Urothelium cell line (cell line): Measurements from ENCODE around the gene SUSD1.
A peak's percentile ranks its signal among the peaks of the same experiment; 100 is the strongest.
"Not testable (repeated sequence)": the region's sequence is repeated elsewhere in the genome, so short reads cannot be mapped to it uniquely, and the experiment has no call there.

Experiments used
- DNase-seq: peaks from one replicate; pipeline ENCODE4 v3.0.0; 2011; ENCODE audit warnings: low spot score, mixed read lengths
- FAIRE-seq: peaks from 2 replicates; lab custom pipeline; 2011; peaks lifted over from hg19 to GRCh38; lab: Jason Lieb, UNC

SUSD1 gene

DNA sequence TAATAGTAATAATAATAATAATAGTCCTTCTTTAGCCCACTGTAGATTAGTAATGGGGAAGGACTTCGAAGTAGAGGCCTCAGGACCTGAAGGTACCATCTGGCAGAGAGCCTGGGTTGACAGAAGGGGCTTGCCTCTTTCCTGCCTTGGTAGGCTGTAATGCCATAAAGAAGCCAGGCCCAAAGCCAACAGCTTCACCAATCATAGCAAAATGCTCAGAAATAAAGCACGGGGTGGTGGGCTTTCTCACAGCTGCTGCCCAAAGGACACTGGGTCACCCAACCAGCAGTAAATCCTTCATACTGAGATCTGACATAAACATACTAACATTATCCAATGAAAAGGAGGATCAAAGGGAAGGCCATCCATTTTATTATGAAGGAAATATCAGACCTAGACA, 70.7 kb downstream of the SUSD1 start:
- FAIRE-seq: no peak
- DNase-seq: no peak

DNA sequence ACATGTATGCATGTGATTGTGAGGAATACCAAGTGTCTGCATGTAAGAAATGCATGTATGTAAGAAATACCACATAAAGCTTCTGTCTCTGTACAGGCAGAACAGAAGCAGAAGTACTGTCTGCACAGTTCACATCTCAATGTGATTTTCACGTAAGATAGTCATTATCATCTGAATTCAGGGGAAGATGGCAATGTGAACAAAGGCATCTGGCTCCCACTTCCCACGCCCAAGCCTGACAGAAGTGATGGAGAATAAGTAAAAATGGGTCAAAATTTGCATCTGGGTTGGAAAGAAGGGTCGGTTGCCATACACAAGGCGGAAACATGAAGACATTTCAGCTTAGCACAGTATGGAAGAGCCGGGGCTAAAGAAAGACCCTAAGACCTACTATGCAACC, 71.7 kb downstream of the SUSD1 start:
- FAIRE-seq (no peak), DNase-seq (no peak)

DNA sequence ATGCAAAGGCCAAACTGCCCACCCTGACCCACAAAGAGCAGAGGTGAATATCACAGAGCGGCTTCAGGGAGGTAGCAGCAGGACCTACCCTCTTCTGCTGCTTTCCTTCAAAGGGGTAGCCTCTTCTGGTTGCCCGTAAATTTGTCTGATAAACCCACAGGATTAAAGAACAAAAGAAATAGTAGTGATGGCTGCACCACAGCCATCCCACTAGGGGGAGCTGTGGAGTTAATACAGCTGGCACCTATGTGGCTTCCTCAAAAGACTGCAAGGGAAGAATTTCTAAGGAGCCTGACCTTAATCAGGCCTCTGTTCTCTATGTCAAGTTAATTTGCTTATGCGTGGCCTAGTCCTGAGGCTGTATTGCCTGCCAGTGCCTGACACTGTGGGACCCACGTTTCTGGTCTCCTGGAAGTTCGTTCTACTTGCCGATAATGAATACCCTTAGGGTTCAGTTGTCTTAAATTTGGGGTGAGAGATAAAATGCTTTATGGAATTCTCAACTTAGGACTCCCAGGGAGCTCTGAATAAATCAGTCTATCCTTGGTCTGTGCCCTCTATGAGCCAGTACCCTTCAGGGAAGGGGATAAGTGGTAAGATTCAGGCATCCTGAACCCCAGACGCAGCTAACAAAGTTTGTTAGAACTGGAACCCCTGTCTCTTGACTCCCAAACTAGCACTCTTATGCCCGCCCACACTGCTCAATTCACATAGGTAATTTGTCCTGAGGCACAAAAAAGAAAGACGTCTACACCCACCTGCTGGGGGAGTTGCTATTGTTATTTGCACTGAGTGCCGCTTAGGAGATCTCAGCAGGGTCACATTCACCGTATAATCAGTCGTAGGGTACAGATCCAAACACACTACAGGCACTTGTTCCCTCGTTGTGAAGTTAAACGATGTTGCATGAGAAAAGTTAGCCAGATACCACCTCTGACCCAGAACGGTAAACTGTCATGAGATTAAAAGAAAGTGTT, 77.1 kb downstream of the SUSD1 start:
- FAIRE-seq (no peak), DNase-seq (peak; percentile 75)

DNA sequence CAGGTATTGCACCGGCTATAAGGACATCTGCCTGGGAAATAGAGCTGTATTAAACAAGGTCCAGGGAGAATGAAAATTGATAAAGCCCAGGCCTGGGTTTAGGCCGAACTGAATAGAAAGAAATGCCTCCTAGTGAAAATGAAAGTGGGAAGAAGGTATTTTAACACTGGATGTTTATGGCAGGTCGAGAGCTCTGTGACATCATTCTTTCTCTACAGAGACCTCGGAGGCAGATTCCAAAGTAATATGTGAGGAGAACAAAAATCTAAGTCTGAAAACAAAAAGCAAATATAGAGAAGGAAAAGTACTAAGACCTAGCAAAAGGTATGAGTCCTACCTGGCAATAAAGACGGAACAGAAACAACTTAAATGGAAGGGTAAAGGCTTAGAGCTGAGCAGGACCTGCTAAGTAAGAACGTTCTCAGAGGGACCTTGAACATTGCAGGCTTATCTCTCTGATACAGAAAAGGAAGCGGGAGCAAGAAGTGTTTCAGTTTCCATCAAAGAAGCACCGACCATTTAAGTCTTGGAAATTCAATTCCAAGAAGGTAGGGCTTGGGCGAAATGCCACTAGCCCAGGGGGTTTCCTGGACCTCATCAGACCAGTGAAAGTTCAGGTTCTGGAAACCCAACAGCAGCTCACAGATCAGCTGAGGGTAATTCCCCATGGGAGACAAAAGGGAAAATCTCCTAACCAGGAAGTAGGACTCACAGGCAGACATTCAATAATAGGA, 80.0 kb downstream of the SUSD1 start:
- FAIRE-seq (no peak), DNase-seq (no peak)

DNA sequence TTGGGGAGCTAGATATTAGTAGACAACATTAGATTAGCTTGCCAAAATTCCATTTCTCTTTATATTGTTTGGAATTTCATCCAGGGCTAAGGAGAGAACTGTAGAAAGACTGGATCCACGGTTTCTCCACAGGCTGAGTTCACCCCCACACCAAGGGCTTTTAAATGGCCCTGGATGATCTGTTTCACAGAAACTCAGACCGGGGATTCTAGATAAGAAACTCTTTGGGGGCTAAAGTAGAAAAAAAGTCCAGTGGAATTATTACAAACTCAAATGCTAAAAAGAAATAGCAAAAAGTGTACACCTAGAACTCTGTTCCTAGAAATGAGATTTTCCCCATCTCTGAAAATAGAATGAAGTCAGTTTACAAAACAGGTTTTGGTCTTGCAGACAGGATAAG, 80.9 kb downstream of the SUSD1 start:
- DNase-seq (no peak), FAIRE-seq (no peak)

DNA sequence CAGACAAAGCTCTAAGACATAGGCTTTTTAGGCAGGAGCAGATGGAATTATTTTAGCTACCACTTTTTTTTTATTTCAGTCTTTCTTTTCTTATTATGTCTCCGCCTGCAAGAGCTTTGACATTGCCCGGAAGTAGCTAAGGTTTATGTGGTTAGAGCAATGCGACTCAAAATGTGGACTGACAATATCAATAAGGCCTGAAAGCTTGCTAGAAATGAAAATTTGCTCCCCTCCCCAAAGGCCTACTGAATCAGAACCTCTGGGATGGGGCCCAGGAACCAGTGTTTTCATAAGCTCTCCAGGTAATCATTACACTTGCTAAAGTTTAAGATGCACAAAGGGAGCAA, 81.3 kb downstream of the SUSD1 start:
- DNase-seq: no peak
- no peak for FAIRE-seq

DNA sequence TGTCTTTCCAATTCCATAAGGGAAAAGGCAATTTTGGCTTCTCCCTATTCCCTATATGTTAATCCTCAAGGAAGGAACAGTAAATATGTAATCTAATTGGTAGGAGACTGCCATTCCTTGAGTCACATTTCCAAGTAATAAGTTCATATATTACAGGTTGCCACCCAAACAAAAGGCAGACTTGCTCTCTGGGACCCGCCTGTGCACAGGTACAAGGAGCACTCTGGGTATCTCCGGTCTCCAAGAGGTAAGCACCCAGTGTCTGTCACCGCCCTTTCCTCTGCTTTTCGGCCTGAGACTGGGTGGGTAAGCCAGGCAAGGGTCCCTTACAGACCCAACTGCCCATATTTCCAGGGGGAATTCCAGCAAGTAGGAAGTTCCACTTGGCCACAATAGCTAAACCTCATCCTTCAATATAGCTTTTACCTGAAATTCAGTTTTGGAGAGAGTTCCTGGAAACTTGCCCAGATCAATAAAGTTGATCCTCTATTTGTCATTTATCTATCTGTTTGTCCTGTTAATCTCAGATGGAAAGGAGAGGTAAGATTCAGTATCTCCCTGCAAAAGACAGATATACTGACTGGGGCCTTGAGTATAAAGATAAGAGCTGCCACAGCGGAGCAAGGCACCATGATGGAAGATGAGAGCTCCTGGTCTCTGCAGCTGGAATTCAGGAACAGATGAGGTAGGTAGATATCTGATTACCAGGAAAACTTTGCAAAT, 81.8 kb downstream of the SUSD1 start:
- FAIRE-seq: no peak

DNA sequence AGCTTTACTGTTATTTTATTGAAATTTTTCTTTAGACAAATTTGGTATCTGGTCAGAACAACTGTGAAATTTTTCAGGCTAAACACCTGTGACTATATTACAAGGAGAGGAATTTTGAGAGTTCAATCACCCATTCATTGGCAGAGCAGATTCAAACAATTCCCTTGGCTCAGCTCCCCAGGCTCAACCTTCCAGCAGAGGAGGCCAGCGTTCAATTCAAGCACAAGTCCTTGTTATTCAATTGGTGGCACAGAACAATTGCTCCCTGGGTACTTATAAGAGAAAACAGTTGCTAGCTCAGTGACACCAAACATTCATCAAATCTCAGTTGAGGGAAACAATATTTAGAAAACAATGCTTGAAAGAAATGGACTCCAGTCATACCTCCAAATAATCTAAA, 83.3 kb downstream of the SUSD1 start:
- DNase-seq (no peak), FAIRE-seq (no peak)

More for the DNA sequence above, 81.8 kb downstream of the SUSD1 start:
- DNase-seq: no peak

DNA sequence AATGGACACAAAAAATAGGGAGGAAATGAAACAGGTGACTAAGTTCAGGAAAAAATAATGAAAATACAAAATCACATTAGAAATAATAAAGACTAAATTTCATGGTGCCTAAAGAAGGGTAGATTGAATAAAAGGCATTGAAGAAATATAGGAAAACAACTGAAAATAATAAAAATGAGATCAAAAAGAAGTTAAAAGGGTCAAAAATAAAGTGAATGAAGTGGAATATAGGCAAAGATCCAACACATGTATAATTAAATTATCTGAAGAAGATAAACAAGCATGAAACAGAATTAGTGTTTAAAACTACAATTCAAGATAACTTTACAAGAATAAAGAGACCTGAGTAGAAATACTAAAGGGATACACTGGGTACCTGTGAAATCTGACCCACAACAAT, 87.6 kb downstream of the SUSD1 start:
- FAIRE-seq: no peak
- no peak for DNase-seq

DNA sequence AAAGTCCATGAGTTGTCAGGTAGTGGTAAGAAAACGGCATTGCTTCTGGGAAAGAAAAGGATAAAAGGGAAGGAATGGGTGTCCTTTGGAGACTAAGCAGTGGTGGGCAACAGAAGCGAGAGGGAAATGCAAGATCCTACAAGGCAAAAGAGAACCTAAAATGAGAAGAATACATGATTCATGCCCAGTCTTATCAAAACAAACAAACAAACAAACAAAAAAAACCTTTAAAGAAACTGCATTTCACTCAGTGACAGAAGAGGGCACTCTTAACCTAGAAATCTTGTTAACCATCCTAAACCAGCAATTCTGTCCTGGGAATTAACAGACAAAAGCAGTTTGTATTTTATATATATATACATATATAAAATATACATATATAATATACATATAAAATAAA, 88.5 kb downstream of the SUSD1 start:
- FAIRE-seq: no peak

DNA sequence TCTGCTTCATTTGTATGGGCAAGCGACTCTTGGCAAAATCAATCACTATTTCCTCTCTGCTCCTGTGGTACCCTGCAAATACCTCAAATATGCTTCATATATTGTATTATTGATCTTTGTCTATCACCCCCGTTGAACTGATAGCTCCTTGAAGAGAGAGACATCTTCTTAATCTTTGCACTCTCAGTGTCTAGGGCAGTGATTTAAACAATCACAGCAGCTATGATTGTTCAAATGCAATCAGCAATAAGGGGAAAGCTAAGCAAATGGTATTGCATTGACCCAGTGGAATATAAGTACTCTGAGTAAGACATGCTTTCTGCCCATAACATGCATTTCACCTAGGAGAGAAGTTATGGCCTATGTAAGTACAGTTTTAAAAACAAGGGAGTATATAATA, 90.2 kb downstream of the SUSD1 start:
- FAIRE-seq (no peak), DNase-seq (no peak)

More for the DNA sequence above, 88.5 kb downstream of the SUSD1 start:
- DNase-seq: no peak

DNA sequence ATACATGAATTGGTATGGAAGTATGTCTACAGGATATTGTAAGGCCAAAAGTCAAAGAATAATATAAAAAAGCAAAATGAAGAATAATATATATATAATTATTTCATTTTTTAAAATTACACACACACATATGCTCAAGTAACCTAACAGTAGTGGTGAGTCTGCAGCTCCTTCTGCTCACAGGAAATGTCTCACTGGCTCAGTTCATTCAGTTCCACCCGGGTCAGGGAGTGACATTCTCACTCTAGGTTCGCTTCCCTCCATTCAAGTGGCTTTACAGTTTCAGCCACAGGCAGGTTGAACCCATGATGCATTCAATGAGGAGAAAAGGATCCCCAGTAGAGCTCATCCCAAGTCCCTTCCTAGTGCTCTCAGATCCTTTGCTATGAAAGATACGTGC, 90.8 kb downstream of the SUSD1 start:
- no peak for DNase-seq
- FAIRE-seq: no peak

DNA sequence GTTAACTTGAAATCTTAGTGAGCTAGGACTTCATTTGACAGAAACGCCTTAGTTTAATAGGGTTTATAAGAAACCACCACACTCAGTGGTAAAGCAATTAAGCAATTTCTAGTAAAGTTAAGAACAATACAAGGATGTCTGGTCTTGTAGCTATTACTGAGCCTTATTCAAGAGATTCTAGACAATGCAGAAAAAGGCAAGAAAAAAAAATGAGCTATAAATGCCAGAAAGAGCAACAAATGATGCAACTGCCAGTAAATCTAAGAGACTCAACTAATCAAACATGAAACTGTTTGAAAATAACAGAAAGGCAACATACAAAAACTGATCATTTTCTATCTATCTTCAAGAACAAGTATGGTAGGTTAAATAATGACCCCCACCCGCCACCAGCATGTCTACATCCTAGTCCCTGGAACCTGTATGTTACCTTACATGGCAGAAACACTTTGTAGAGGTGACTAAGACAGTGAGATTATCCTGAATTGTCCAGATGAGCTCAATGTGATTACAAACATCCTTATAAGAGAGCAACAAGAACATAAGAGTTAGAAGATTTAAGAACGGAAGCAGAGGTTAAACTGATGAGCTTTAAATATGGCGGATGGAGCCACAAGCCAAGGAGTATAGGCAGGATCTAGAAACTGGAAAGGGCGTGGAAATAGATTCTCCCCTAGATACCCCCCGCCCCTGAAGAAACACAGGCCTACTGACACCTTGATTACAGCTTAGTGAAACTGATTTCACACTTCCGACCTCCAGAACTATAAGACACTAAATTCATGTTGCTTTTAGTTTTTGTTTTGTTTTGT, 93.0 kb downstream of the SUSD1 start:
- no peak for FAIRE-seq
- no peak for DNase-seq

DNA sequence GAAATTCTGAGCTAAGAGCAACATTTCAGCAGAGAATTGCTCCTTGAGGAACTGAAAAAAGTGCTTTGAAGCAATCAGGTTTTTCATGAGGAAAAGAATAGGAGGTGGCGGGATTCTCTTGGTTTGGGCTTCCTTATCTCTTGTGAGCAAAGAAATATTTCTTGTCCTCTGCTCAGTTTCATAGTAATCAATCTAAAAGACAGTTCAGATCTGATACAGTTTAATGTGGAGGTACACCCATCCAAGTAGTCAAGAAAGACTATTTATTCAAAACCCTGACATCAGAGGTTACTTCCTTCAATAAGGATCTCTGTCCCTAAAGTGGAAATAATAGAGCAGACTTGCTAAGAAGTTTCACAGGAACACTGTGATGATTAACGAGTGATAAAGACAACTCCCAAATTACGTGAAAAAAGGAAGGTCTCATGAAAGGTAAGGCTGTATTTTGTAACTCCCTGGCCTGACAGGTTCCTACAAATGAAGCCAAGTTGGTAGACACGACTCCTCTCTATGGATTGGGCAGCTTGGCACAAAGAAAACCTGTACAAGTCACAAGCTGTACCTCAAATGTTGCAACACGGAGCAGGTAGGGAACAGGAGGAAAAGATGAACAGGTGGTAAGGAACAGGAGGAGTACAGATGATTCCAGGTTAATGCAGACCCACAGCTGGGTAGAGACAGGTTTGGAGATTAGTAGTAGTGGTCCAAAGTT, 94.1 kb downstream of the SUSD1 start:
- DNase-seq (no peak), FAIRE-seq (no peak)

DNA sequence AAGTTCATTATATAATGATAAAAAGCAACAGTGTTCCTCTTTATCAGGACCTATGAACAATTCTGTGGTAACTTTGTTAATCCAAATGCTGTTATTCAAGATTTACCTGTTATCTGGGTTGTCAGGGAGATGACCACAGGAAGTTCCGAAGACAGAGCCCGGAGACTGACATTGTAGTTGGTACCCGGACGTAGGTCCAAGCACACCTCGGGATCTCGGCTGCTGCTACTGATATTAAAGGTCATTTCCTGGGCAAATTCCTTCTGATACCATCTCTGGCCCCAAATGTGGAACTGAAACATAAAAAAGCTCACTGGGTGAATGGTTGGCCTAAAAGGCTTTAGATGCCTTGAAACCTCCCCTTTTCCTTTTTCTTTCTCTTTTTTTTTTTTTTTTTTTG, 96.7 kb downstream of the SUSD1 start:
- no peak for FAIRE-seq
- DNase-seq: no peak

DNA sequence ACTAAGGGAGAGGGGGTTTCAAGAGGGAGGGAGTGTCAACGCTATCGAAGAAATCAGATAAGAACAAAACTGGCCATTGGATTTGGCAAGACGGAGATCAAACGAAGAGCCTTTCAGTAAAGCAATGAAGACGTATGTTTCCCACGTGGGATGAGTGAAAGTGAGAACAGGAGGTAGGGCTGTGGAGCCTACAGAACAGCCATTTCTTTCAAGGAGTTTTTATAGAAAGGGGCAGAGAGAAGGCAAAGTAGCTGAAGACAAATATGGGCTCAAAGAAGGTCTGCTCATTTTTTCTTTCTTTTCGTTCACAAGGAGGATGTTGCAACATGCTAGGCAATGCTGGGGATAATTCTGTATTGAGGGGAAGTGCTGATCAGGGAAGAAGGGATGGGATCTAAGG, 98.3 kb downstream of the SUSD1 start:
- DNase-seq (no peak), FAIRE-seq (no peak)

DNA sequence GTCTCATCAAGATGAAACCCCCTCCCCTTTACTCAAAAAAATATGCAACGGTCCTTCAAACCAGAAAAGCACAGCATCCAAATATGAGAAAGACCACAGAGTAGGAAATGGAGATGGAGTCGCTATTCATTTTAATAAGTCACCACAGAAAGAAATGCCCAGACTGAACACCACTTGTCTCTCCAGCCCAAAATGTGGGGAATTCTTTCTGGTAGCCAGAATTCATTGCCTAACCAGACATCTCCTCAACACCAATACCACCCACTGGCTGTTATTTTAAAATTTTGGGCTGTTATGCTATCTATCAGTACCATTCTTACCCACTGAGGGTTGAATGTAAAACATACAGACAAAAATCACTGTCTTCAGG, 100.1 kb downstream of the SUSD1 start:
- no peak for FAIRE-seq
- DNase-seq: no peak

DNA sequence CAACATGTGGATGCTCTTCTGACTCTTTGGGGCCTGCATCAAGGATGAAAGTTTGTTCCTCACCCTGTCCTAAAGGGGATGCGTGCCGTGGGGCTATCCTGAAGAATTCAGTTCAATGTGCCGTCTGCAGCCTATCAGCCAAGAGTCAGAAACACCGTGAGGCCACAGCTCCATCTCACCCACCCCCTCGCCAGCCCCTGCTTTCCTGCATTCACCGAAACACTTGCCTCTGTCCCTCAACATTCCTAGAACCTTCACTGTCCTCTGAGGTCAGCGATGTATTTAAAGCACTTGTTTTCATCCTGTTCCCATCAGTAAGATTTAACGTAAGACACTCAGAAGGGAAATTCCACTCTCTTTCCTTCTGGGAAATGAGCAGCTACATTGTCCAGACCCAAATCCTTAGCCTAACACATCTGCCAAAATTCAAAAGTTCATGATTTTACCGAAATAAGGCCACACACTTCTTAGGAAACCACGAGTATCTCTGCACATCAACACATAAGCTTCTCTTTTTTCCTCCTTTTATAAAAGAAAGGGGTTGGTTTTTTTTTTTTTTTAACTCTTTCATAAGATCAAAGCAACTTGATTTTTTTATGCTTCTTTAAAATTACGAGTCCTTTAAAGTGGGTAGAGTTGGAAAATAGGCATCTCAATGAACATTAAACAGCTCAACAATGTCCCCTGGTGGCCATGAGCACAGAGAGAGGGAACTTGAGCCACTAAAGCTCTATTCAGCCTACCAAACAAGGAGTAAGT, 100.7 kb downstream of the SUSD1 start:
- FAIRE-seq: no peak

DNA sequence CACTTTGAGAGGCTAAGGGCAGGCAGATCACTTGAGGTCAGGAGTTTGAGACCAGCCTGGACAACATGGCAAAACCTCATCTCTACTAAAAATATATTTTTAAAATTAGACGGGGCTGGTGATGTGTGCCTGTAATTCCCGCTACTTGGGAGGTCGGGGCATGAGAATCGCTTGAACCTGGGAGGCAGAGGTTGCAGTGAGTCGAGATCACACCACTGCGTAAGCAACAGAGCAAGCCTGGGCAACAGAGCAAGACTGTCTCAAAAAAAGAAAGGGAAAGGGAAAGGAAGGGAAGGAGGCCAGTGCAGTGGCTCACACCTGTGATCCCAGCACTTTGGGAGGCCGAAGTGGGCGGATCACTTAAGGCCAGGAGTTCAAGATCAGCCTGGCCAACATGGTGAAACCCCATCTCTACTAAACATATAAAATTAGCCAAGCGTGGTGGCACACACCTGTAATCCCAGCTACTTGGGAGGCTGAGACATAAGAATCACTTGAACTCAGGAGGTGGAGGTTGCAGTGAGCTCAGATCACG, 101.4 kb downstream of the SUSD1 start:
- not testable (repeated sequence) for DNase-seq, FAIRE-seq

More for the DNA sequence above, 100.7 kb downstream of the SUSD1 start:
- DNase-seq: peak; percentile 45
